HEK293 (cell line): ENCODE measurements around the gene ZNF532.

Experiments
- CTCF ChIP-seq: fragments of 450-650 bp; formaldehyde crosslinking; IDR thresholded peaks from 2 replicates; pipeline ENCODE4 v1.5.1; 2016; ENCODE audit warnings: missing biosample characterization, missing genetic modification characterization
- ZFHX2 ChIP-seq: fragments of 450-650 bp; formaldehyde crosslinking; conservative IDR thresholded peaks from 2 replicates; pipeline ENCODE4 v1.5.1; 2016; ENCODE audit warnings: missing biosample characterization, missing genetic modification characterization
- ZNF138 ChIP-seq: fragments of 450-650 bp; formaldehyde crosslinking; IDR thresholded peaks from 2 replicates; pipeline ENCODE4 v1.5.1; 2016; ENCODE audit warnings: missing biosample characterization, missing genetic modification characterization, borderline replicate concordance
- ZNF292 ChIP-seq: fragments of 450-650 bp; formaldehyde crosslinking; IDR thresholded peaks from 2 replicates; pipeline ENCODE4 v1.5.1; 2016; ENCODE audit warnings: low read depth, missing biosample characterization, missing genetic modification characterization, borderline replicate concordance
- ZNF335 ChIP-seq: fragments of 450-650 bp; formaldehyde crosslinking; conservative IDR thresholded peaks from 2 replicates; pipeline ENCODE4 v1.5.1; 2016; ENCODE audit warnings: missing biosample characterization, missing genetic modification characterization
- ZNF391 ChIP-seq: fragments of 450-650 bp; formaldehyde crosslinking; IDR thresholded peaks from 2 replicates; pipeline ENCODE4 v1.5.1; 2016; ENCODE audit warnings: low read depth, missing biosample characterization, missing genetic modification characterization, borderline replicate concordance
- ZNF48 ChIP-seq: fragments of 450-650 bp; formaldehyde crosslinking; IDR thresholded peaks from 2 replicates; pipeline ENCODE4 v1.5.1; 2016; ENCODE audit warnings: missing biosample characterization, missing genetic modification characterization
- ZNF670 ChIP-seq: fragments of 450-650 bp; formaldehyde crosslinking; IDR thresholded peaks from 2 replicates; pipeline ENCODE4 v1.5.1; 2016; ENCODE audit warnings: missing biosample characterization, missing genetic modification characterization, low read depth
- TF ChIP-seq, protein P1 (sequence below): fragments of 450-650 bp; formaldehyde crosslinking; IDR thresholded peaks from 2 replicates; pipeline ENCODE4 v1.5.1; 2017; ENCODE audit warnings: missing biosample characterization, mild to moderate bottlenecking, missing genetic modification characterization, moderate library complexity
- TF ChIP-seq, protein P2 (sequence below): fragments of 450-650 bp; formaldehyde crosslinking; IDR thresholded peaks from 2 replicates; pipeline ENCODE4 v1.5.1; 2016; ENCODE audit warnings: missing biosample characterization, missing genetic modification characterization

- TF ChIP-seq ZFHX2 (tag by site-specific recombination) (no peak), ZNF48 (tag by site-specific recombination) (no peak), CTCF (tag by site-specific recombination) (no peak), ZNF670 (tag by site-specific recombination) (no peak), ZNF138 (no peak), ZNF335 (tag by site-specific recombination) (no peak), ZNF292 (tag by site-specific recombination) (no peak), ZNF391 (tag by site-specific recombination) (no peak)
- TF ChIP-seq, protein P1, sequence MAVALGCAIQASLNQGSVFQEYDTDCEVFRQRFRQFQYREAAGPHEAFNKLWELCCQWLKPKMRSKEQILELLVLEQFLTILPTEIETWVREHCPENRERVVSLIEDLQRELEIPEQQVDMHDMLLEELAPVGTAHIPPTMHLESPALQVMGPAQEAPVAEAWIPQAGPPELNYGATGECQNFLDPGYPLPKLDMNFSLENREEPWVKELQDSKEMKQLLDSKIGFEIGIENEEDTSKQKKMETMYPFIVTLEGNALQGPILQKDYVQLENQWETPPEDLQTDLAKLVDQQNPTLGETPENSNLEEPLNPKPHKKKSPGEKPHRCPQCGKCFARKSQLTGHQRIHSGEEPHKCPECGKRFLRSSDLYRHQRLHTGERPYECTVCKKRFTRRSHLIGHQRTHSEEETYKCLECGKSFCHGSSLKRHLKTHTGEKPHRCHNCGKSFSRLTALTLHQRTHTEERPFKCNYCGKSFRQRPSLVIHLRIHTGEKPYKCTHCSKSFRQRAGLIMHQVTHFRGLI, result no peak
- TF ChIP-seq, protein P2, sequence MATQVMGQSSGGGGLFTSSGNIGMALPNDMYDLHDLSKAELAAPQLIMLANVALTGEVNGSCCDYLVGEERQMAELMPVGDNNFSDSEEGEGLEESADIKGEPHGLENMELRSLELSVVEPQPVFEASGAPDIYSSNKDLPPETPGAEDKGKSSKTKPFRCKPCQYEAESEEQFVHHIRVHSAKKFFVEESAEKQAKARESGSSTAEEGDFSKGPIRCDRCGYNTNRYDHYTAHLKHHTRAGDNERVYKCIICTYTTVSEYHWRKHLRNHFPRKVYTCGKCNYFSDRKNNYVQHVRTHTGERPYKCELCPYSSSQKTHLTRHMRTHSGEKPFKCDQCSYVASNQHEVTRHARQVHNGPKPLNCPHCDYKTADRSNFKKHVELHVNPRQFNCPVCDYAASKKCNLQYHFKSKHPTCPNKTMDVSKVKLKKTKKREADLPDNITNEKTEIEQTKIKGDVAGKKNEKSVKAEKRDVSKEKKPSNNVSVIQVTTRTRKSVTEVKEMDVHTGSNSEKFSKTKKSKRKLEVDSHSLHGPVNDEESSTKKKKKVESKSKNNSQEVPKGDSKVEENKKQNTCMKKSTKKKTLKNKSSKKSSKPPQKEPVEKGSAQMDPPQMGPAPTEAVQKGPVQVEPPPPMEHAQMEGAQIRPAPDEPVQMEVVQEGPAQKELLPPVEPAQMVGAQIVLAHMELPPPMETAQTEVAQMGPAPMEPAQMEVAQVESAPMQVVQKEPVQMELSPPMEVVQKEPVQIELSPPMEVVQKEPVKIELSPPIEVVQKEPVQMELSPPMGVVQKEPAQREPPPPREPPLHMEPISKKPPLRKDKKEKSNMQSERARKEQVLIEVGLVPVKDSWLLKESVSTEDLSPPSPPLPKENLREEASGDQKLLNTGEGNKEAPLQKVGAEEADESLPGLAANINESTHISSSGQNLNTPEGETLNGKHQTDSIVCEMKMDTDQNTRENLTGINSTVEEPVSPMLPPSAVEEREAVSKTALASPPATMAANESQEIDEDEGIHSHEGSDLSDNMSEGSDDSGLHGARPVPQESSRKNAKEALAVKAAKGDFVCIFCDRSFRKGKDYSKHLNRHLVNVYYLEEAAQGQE (tag by site-specific recombination), result no peak
These were observed at the start of gene ZNF532 for GRCh38 chr18:58864146-58865032.
